ENCODE data around the gene MS4A3.
"Not testable (repeated sequence)": the region's sequence is repeated elsewhere in the genome, so short reads cannot be mapped to it uniquely, and the experiment has no call there.

The MS4A3 gene

GRCh38 chr11:60056349-60056969 lies at the start of gene MS4A3:
TSS of gene MS4A3 (plus strand) at chr11:60056665. CDS start at chr11:60061161, 4,496 bp downstream.
- no peak for DNase-seq

DNA sequence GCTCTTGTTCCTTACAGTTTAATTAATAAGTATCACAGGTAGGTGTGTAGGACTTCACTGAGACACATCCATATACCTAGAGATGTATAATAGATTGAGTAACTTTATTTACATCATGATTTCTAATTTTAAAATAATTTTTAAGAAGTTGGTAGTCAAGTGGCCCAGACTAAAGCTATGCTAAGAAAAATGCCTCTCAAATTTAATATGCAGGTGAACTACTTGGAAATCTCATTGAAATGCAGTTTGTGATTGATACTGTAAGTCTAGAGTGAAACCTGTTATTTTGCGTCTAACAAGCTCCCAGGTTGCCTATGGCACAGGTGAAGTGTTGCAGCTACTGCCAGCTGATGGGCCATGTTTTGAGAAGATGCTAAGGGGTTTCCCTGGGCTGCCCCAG lies 39.6 kb upstream of the MS4A3 start, which contains the start of gene OOSP4B:
OOSP4B (plus strand) TSS at position 301 of the 400 bp plus-strand sequence.
- DNase-seq: no peak

- no peak for DNase-seq
Measured at GRCh38 chr11:60018058-60018457, 38.4 kb upstream of the MS4A3 start.

- not testable (repeated sequence) for DNase-seq
Measured at GRCh38 chr11:60020376-60020775, 36.1 kb upstream of the MS4A3 start.

DNA sequence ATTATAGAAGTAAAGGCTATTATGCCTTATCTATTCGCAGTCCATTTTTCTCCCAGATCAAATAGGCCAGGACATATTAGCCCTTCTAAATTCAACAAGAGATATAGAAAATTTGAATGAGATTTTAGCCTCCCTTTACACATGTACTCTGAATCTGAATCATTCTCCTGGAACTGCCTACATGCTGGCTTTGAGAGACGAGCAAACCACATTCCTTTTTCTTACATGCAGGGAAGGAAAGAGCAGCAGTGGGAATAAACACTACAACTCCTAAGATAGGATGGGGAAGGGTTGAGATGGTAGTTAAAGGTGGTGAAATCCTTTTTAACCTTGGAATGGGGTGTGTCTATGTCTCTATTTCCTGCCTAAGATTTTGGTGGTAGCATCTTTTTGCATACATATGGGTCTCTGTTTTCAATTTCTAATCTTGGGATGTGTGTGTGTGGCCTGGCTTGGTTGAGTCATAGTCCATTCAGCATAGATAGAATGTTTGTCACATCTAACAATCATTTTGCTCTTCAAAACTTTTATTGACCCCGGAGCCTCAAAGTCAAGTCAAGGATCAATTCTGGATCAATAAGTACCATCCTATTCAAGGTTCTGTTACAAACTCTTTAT lies 27.3 kb upstream of the MS4A3 start:
- DNase-seq: no peak

- no peak for DNase-seq
Measured at GRCh38 chr11:60040109-60040508, 16.4 kb upstream of the MS4A3 start, which contains the start of gene OOSP2. TSS of gene OOSP2 (plus strand) at chr11:60040409. CDS start at chr11:60040460, 51 bp downstream.

GRCh38 chr11:60050422-60050821 lies 6.0 kb upstream of the MS4A3 start:
- DNase-seq: not testable (repeated sequence)

DNA sequence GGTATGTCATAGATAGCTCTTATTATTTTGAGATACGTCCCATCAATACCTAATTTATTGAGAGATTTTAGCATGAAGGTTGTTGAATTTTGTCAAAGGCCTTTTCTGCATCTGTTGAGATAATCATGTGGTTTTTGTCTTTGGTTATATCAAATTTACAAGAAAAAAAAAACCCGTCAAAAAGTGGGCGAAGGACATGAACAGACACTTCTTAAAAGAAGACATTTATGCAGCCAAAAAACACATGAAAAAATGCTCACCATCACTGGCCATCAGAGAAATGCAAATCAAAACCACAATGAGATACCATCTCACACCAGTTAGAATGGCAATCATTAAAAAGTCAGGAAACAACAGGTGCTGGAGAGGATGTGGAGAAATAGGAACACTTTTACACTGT lies 5.6 kb upstream of the MS4A3 start:
- DNase-seq: not testable (repeated sequence)

- DNase-seq: no peak
Measured at GRCh38 chr11:60059052-60059451, 2.6 kb downstream of the MS4A3 start.

- no peak for DNase-seq
Measured at GRCh38 chr11:60059521-60060240, 3.2 kb downstream of the MS4A3 start.

DNA sequence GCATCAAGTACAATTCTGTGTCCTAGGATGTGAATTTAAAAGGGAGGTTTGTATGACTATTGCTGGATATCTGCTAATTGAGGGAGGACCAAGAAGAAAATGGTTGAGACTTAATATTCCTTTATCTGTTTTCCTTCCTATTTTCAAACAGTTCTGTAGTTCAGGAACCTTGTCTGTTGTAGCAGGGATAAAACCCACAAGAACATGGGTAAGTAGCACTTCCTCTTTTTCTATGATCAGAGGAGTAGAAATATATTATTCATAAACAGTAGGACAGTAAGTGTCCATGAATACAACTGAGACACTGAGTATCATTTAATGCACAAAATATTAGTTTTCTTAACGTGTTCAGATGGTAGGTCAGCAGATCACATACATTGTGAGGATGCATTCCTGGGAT lies 7.6 kb downstream of the MS4A3 start:
- no peak for DNase-seq

DNA sequence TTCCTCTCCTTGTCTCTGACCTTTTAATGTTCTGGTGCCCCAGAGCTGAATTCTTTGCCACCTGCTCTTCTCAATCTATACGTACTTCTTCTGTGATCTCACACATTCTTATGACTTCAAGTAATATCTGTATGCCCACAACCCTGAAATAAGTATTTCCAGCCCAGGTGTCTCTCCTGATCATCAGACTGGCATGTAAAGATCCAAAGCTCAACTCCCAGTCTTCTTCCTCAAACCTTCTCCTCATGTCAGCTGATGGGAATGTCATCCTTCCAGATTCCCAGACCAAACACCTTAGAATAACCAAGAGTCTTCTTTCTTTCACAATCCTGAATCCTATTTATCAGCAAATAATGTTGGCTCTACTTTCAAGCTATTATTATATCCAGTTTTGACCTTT lies 9.3 kb downstream of the MS4A3 start:
- DNase-seq: no peak

DNA sequence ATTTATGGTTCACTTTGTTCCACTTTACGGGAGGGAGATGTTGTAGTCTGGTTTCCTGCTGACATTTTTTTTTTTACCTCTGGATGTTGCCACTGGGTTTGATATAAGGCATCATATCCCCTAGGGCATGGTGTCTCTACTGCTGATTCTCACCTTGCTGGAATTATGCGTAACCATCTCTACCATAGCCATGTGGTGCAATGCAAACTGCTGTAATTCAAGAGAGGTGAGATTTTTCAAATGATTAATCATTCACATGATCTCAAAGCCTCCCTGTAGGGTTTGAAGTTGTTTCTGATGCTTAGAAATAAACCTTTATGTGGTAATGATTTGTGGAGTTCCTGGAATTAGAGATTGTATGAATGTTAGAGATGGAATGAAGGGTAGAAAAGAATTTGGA lies 13.0 kb downstream of the MS4A3 start:
- no peak for DNase-seq

DNA sequence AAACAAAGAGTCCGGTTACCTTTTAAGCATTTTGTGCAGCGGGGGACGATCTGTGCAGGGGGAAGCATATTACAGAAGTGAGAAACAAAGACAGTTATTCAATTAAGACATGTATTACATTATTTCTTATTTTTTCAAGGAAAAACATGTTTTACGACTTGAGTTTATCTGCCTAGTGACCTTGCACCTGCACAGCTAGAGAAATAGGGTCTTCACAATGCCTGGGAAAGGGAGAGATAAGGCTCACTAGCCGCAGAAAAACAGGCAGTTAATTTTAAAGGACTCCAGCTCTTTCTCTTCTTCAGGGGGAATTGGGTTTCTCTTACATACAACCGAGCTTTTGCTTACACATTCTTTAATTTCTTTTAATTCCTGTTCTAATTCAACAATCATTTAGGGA lies 15.2 kb downstream of the MS4A3 start:
- DNase-seq: not testable (repeated sequence)

DNA sequence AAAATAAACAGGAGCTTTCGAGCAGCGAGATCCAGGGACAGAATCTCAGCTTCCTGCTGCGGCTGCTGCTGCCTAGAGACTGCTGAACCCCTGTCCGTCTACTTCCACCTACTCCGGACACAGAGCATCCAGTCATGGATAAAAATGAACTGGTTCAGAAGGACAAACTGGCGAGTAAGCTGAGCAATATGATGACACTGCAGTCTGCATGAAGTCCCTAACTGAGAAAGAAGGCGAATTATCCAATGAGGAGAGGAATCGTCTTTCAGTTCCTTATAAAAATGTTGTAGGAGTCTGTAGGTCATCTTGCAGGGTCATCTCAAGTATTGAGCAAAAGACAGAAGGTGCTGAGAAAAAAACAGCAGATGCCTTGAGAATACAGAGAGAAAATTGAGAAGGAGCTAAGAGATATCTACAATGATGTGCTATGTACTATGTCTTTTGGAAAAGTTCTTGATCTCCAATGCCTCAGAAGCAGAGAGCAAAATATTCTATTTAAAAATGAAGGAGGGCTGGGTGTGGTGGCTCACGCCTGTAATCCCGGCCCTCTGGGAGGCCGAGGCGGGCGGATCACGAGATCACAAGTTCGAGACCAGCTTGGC lies 20.9 kb downstream of the MS4A3 start:
- no peak for DNase-seq

GRCh38 chr11:60077981-60078380 lies 21.5 kb downstream of the MS4A3 start:
- no peak for DNase-seq

- no peak for DNase-seq
Measured at GRCh38 chr11:60078745-60079144, 22.3 kb downstream of the MS4A3 start.

GRCh38 chr11:60080535-60080934 lies 24.1 kb downstream of the MS4A3 start:
- DNase-seq: no peak

- DNase-seq: no peak
Measured at GRCh38 chr11:60084631-60085273, 28.3 kb downstream of the MS4A3 start.

DNA sequence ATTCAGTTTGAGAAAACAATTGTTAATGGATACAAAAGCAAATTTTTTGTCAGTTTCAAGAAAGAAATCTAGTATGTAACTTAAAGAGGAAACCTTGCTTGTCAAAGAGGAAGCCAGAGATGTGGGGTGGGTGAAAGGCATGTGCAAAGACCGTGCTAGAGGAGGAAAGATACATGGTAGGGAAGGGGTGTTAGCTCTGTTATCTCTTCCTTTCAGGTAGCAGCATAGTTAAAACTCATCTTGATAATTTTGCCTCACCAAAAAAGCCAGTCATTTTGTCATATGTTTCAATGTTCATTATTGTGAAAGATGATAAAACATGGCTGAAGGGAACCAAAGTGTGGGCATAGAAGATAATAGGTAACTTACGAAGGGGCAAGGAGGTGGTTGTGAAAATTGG lies 29.4 kb downstream of the MS4A3 start:
- DNase-seq: no peak

DNA sequence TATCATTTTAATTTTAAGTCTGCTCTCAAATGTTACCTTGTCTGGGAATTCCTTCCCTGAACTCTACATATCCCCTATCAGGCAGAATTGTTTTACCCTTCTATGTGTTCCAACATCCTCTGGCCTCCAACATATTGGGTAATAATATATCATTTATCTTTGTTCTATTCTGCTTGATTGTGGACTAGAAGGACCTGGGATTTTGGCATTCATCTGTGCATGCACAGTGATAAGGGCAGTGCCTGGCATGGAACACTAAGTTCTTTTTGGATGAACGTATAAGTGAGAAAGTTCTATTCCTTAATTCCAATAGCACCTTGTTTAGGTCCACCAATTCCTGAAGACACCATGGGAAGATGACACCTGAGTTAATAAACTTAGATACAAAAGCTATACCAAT lies 30.8 kb downstream of the MS4A3 start:
- no peak for DNase-seq

- DNase-seq: no peak
Measured at GRCh38 chr11:60088364-60088763, 31.9 kb downstream of the MS4A3 start, which contains the start of gene MS4A2. TSS of gene MS4A2 (plus strand) at chr11:60088664. CDS start at chr11:60088766, 102 bp downstream.

All from NCI-H187 (cell line).